Measurements from ENCODE around the gene SPATS2L. TPM values are rescaled to one million over a fixed set of nuclear protein-coding genes. Genes with fewer than 3 reads are reported as not detected.

Gene SPATS2L
- total and polyA plus RNA-seq, 2 of the 13 experiments (the other 11 are each of a cell fraction or from before 2014, with no cell fraction given): 154 to 212 TPM

DNA sequence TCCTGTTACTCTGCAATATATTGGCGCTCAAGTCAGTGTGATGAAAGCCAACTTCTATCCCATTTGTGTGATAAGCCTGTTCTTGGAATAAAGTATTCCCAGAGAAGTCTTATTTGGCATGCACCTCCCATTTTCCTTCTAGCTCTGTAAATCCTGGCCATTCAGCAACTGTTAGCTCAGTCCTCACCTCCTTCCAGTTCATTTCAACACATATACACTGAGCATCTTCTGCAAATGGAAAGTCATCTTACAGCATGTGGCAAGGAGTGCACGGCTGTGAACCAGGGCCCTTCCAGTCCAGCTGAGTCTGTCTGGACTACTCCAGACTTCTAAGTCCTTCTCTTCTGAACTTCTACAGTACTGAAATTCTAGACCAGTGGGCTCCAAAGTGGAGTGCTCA lies 53.1 kb downstream of the SPATS2L start:
- DNase-seq (ENCODE audit: low spot score) (no peak), FAIRE-seq (no peak), ATAC-seq (no peak)
- no peaks in the 10 kb centered on the region for H3K27me3 ChIP-seq (ENCODE audit: control insufficient read depth in 1 of 2, insufficient read depth in 2 of 2, low read length in 2 of 2)
- no peak overlapping the region for H2AFZ ChIP-seq (ENCODE audit: low read length)
- POLR2A ChIA-PET: no interaction called here
- in situ Hi-C loops (cut with HindIII; ENCODE audit: extremely low pct_ligation_motif_present, low pct_unique_long_range_greater_than_20kb): no loop called here
- TF ChIP-seq HNF4A (CRISPR knock-in tag; IDR thresholded peaks at IDR 0.05) (no peak), RBM22 (optimal IDR thresholded peaks at IDR 0.05; ENCODE audit: low read length) (peak; percentile 84)
- H3K4me1 ChIP-seq (ENCODE audit: insufficient read depth, low read length): peaks cover 49% of the 10 kb centered on the region
- peaks cover 6 to 44% of the 10 kb centered on the region in 2 experiments; a peak in 4 of 5 replicates for H3K36me3 ChIP-seq (replicated peaks in 1 of 2; ENCODE audit: control insufficient read depth in 1 of 2, insufficient read depth in 2 of 2, low read length in 2 of 2)
- intact Hi-C loops (cut with micrococcal nuclease; ENCODE audit: unreplicated experiment): no loop called here
- no peak overlapping the region for H3K9ac ChIP-seq (ENCODE audit: insufficient read depth, low read depth, low read length)
- CTCF ChIA-PET (ENCODE audit: low intra/inter-chr PET ratio, low total read pairs): no interaction called here
- WGBS (ENCODE audit: low lambda C conversion rate): 99% methylated on average over 2 of the region's 2 CpGs
- no peak overlapping the region for H3K27ac ChIP-seq (ENCODE audit: extremely low read length, insufficient read depth, low read length)
- BruUV-seq (replicated peaks): no TSS peak
- H3K9me3 ChIP-seq (ENCODE audit: low read length): no peaks in the 10 kb centered on the region
- H3K4me2 ChIP-seq (ENCODE audit: low read depth, low read length): no peak overlapping the region
- peaks cover 98% of the 10 kb centered on the region for H3K79me2 ChIP-seq (ENCODE audit: insufficient read depth, low read length)
- no peak overlapping the region for H3K4me3 ChIP-seq (replicated peaks in 1 of 3; ENCODE audit: insufficient read depth in 1 of 3, low read depth in 2 of 3, low read length in 3 of 3)
- H4K20me1 ChIP-seq (ENCODE audit: insufficient read depth, low read length): peaks cover 48% of the 10 kb centered on the region

DNA sequence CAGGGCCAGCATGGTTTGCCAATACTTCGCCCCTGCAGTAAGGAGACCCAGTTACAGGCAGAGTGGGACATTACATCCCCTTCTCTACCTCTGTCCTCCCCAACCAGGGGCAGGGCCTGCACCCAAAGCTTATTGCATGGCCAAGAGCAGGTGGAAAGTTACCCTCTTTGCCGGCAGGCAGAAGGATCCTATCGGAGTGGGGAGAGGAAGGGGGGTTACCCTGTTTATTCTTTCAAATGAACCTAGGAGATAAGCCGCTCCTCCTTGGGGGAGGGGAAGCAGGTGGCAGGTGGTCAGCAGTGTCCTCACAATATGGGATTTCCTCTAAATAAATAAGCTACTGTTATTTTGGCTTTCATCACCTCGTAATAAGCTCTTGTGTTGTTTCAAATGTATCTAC lies 53.9 kb downstream of the SPATS2L start:
- Histone ChIP-seq H3K27me3 (ENCODE audit: control insufficient read depth in 1 of 2, insufficient read depth in 2 of 2, low read length in 2 of 2) (no peaks in the 10 kb centered on the region), H3K9ac (ENCODE audit: insufficient read depth, low read depth, low read length) (no peak overlapping the region), H3K4me3 (replicated peaks in 1 of 3; ENCODE audit: insufficient read depth in 1 of 3, low read depth in 2 of 3, low read length in 3 of 3) (no peak overlapping the region), H3K4me2 (ENCODE audit: low read depth, low read length) (no peak overlapping the region), H3K4me1 (ENCODE audit: insufficient read depth, low read length) (peaks cover 57% of the 10 kb centered on the region), H3K27ac (ENCODE audit: extremely low read length, insufficient read depth, low read length) (no peak overlapping the region), H4K20me1 (ENCODE audit: insufficient read depth, low read length) (peaks cover 47% of the 10 kb centered on the region), H2AFZ (ENCODE audit: low read length) (no peak overlapping the region), H3K9me3 (ENCODE audit: low read length) (no peaks in the 10 kb centered on the region), H3K36me3 (replicated peaks in 1 of 2; ENCODE audit: control insufficient read depth in 1 of 2, insufficient read depth in 2 of 2, low read length in 2 of 2) (peaks cover 6 to 36% of the 10 kb centered on the region in 2 experiments; a peak in 4 of 5 replicates), H3K79me2 (ENCODE audit: insufficient read depth, low read length) (peaks cover 97% of the 10 kb centered on the region)
- ChIA-PET CTCF (ENCODE audit: low intra/inter-chr PET ratio, low total read pairs) (no interaction called here), POLR2A (no interaction called here)
- intact Hi-C loops (cut with micrococcal nuclease; ENCODE audit: unreplicated experiment): loop anchor here (10.0 kb wide), 1 partner anchor 376 kb away; no protein-coding TSS in a partner anchor
- no TSS peak for BruUV-seq (replicated peaks)
- ATAC-seq (no peak), FAIRE-seq (no peak), DNase-seq (ENCODE audit: low spot score) (no peak)
- 95% methylated on average over 5 of the region's 5 CpGs for WGBS (ENCODE audit: low lambda C conversion rate)
- in situ Hi-C loops (cut with HindIII; ENCODE audit: extremely low pct_ligation_motif_present, low pct_unique_long_range_greater_than_20kb): no loop called here
- peak; percentile 80 for TF ChIP-seq RBM22 (optimal IDR thresholded peaks at IDR 0.05; ENCODE audit: low read length)
- TF ChIP-seq POGZ (CRISPR knock-in tag; IDR thresholded peaks at IDR 0.05): peak; percentile 37; the same call in 1 of the 2 replicates
- TF ChIP-seq PAX8 (CRISPR knock-in tag; IDR thresholded peaks at IDR 0.05; ENCODE audit: borderline replicate concordance): no peak
